ENCODE data around the gene TMEM115. TPM values are rescaled to one million over a fixed set of nuclear protein-coding genes. Genes with fewer than 3 reads are reported as not detected.

TMEM115 gene
- total and polyA plus RNA-seq, 2 of the 13 experiments (the other 11 are each of a cell fraction or from before 2014, with no cell fraction given), result 22.1 to 30.7 TPM

DNA sequence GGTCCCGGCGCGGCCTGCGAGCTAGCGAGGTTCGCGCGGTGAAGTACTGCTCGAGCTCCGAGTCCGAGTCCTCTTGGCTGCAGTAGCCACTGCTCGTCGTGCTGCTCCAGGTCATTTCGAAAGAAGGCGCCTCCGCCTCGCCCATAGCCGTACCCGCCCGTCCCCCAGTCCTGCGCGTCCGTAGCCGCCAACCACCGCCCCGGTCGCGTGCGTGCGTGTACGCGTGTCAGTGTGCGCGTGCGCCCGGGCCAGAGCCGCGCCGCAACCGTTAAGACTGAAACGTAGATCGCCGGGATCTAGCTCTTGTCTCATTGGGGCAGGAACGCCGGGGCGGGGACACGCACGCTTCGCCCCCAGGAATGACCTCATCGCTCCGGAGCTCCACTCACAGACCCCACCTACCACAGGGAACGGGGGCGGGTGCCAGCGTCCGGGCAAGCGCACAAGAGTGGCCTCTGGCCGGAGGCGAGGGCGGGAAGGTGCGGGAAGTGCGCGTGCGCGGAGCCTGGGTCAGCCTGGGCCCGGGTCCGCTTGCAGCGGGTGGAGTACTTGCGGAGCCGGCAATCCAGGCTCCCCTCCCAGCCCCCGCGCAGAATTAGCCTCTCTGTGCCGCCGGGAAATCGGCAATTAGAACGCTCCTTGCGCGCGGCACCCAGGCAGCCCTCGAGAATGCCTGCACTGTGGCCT is 22.0 kb downstream of the TMEM115 start (continued):
- no peak for TF ChIP-seq HNF4A (CRISPR knock-in tag; IDR thresholded peaks at IDR 0.05)
- TF ChIP-seq, protein P1, sequence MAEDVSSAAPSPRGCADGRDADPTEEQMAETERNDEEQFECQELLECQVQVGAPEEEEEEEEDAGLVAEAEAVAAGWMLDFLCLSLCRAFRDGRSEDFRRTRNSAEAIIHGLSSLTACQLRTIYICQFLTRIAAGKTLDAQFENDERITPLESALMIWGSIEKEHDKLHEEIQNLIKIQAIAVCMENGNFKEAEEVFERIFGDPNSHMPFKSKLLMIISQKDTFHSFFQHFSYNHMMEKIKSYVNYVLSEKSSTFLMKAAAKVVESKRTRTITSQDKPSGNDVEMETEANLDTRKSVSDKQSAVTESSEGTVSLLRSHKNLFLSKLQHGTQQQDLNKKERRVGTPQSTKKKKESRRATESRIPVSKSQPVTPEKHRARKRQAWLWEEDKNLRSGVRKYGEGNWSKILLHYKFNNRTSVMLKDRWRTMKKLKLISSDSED (CRISPR knock-in tag; IDR thresholded peaks at IDR 0.05), result no peak
- TF ChIP-seq RBFOX2 (IDR thresholded peaks at IDR 0.05; ENCODE audit: low read depth, low read length), result peak; percentile 94
- TF ChIP-seq TP53 (CRISPR knock-in tag; conservative IDR thresholded peaks at IDR 0.05), result no peak
- TF ChIP-seq ZBTB38 (CRISPR knock-in tag; IDR thresholded peaks at IDR 0.05), result peak; percentile 27; the same call in 1 of the 2 replicates
- TF ChIP-seq SAFB2 (CRISPR knock-in tag; IDR thresholded peaks at IDR 0.05; ENCODE audit: borderline replicate concordance, low read depth), result peak; percentile 66; the same call in 1 of the 2 replicates
- TF ChIP-seq CHD4 (IDR thresholded peaks at IDR 0.05; ENCODE audit: borderline replicate concordance, low read length), result no peak
- 0 out of 2 replicates have a peak, but pooled peaks have one; percentile 22 for TF ChIP-seq CSRNP2 (CRISPR knock-in tag; conservative IDR thresholded peaks at IDR 0.05; ENCODE audit: low read depth)
- peak; percentile 97 for TF ChIP-seq ZBTB25 (CRISPR knock-in tag; IDR thresholded peaks at IDR 0.05)
- TF ChIP-seq, protein P2, sequence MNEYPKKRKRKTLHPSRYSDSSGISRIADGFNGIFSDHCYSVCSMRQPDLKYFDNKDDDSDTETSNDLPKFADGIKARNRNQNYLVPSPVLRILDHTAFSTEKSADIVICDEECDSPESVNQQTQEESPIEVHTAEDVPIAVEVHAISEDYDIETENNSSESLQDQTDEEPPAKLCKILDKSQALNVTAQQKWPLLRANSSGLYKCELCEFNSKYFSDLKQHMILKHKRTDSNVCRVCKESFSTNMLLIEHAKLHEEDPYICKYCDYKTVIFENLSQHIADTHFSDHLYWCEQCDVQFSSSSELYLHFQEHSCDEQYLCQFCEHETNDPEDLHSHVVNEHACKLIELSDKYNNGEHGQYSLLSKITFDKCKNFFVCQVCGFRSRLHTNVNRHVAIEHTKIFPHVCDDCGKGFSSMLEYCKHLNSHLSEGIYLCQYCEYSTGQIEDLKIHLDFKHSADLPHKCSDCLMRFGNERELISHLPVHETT (CRISPR knock-in tag; conservative IDR thresholded peaks at IDR 0.05), result peak; percentile 94; the same call in 1 of the 2 replicates
- no peak; the same call in 1 of the 2 replicates for TF ChIP-seq ZSCAN5A (CRISPR knock-in tag; IDR thresholded peaks at IDR 0.05; ENCODE audit: borderline replicate concordance)
- TF ChIP-seq ZNF788 (CRISPR knock-in tag; IDR thresholded peaks at IDR 0.05; ENCODE audit: borderline replicate concordance), result peak; percentile 42; the same call in 1 of the 2 replicates
- no peak for TF ChIP-seq FOXP1 (IDR thresholded peaks at IDR 0.05)
- peak; percentile 8; the same call in 1 of the 2 replicates for TF ChIP-seq FOXP1 (CRISPR knock-in tag; IDR thresholded peaks at IDR 0.05)
- TF ChIP-seq SNAI1 (CRISPR knock-in tag; IDR thresholded peaks at IDR 0.05; ENCODE audit: borderline replicate concordance), result peak; percentile 77; the same call in 1 of the 2 replicates
- TF ChIP-seq, protein P3, sequence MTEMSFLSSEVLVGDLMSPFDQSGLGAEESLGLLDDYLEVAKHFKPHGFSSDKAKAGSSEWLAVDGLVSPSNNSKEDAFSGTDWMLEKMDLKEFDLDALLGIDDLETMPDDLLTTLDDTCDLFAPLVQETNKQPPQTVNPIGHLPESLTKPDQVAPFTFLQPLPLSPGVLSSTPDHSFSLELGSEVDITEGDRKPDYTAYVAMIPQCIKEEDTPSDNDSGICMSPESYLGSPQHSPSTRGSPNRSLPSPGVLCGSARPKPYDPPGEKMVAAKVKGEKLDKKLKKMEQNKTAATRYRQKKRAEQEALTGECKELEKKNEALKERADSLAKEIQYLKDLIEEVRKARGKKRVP (CRISPR knock-in tag; IDR thresholded peaks at IDR 0.05), result peak in 1 of 2 experiments; percentile 15; a peak in 1 of 4 replicates
- TF ChIP-seq KDM6A (CRISPR knock-in tag; IDR thresholded peaks at IDR 0.05; ENCODE audit: low read depth), result no peak
- TF ChIP-seq CAMTA2 (CRISPR knock-in tag; IDR thresholded peaks at IDR 0.05; ENCODE audit: borderline replicate concordance), result 0 out of 2 replicates have a peak, but pooled peaks have one; percentile 59
- TF ChIP-seq ZNF256 (CRISPR knock-in tag; conservative IDR thresholded peaks at IDR 0.05), result peak; percentile 95
- TF ChIP-seq JUND (CRISPR knock-in tag; IDR thresholded peaks at IDR 0.05), result peak; percentile 43; the same call in 1 of the 2 replicates
- TF ChIP-seq FOSL2 (CRISPR knock-in tag; IDR thresholded peaks at IDR 0.05), result peak; percentile 68
- TF ChIP-seq HOXA3 (CRISPR knock-in tag; IDR thresholded peaks at IDR 0.05), result peak; percentile 88
- peak; percentile 20; the same call in 1 of the 2 replicates for TF ChIP-seq FOXO1 (CRISPR knock-in tag; IDR thresholded peaks at IDR 0.05)

All from HepG2 (cell line).